Ishikawa (cell line): ENCODE measurements around the gene NDFIP2.

Experiments used
- CEBPB ChIP-seq: IDR thresholded peaks from 2 replicates; pipeline ENCODE4 v1.6.1; 2012
- CREB1 ChIP-seq: IDR thresholded peaks from 2 replicates; pipeline ENCODE4 v1.6.1; 2012; ENCODE audit warnings: low read depth
- EGR1 ChIP-seq: IDR thresholded peaks from 2 replicates; pipeline ENCODE4 v1.6.1; 2012
- EP300 ChIP-seq: IDR thresholded peaks from 2 replicates; pipeline ENCODE4 v1.6.1; 2012; ENCODE audit warnings: borderline replicate concordance
- FOXM1 ChIP-seq: IDR thresholded peaks from 2 replicates; pipeline ENCODE4 v1.6.1; 2012; ENCODE audit warnings: low read depth, borderline replicate concordance
- MAX ChIP-seq: IDR thresholded peaks from 2 replicates; pipeline ENCODE4 v1.6.1; 2012
- NFIC ChIP-seq: IDR thresholded peaks from 2 replicates; pipeline ENCODE4 v1.6.1; 2012
- RAD21 ChIP-seq: IDR thresholded peaks from 2 replicates; pipeline ENCODE4 v1.6.1; 2012; ENCODE audit warnings: low read depth
- REST ChIP-seq: IDR thresholded peaks from 2 replicates; pipeline ENCODE4 v1.6.1; 2012; ENCODE audit warnings: low read depth, mild to moderate bottlenecking
- TAF1 ChIP-seq: IDR thresholded peaks from 2 replicates; pipeline ENCODE4 v1.6.1; 2012; ENCODE audit warnings: low read depth, mild to moderate bottlenecking
- TCF12 ChIP-seq: IDR thresholded peaks from 2 replicates; pipeline ENCODE4 v1.6.1; 2012; ENCODE audit warnings: low read depth
- TEAD4 ChIP-seq: IDR thresholded peaks from 2 replicates; pipeline ENCODE4 v1.6.1; 2012
- USF1 ChIP-seq: IDR thresholded peaks from 2 replicates; pipeline ENCODE4 v1.6.1; 2012
- YY1 ChIP-seq: IDR thresholded peaks from 2 replicates; pipeline ENCODE4 v1.6.1; 2012; ENCODE audit warnings: low read depth
- ZBTB7A ChIP-seq: IDR thresholded peaks from 2 replicates; pipeline ENCODE4 v1.6.1; 2012; ENCODE audit warnings: low read depth

NDFIP2 gene, protein sequence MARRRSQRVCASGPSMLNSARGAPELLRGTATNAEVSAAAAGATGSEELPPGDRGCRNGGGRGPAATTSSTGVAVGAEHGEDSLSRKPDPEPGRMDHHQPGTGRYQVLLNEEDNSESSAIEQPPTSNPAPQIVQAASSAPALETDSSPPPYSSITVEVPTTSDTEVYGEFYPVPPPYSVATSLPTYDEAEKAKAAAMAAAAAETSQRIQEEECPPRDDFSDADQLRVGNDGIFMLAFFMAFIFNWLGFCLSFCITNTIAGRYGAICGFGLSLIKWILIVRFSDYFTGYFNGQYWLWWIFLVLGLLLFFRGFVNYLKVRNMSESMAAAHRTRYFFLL

DNA sequence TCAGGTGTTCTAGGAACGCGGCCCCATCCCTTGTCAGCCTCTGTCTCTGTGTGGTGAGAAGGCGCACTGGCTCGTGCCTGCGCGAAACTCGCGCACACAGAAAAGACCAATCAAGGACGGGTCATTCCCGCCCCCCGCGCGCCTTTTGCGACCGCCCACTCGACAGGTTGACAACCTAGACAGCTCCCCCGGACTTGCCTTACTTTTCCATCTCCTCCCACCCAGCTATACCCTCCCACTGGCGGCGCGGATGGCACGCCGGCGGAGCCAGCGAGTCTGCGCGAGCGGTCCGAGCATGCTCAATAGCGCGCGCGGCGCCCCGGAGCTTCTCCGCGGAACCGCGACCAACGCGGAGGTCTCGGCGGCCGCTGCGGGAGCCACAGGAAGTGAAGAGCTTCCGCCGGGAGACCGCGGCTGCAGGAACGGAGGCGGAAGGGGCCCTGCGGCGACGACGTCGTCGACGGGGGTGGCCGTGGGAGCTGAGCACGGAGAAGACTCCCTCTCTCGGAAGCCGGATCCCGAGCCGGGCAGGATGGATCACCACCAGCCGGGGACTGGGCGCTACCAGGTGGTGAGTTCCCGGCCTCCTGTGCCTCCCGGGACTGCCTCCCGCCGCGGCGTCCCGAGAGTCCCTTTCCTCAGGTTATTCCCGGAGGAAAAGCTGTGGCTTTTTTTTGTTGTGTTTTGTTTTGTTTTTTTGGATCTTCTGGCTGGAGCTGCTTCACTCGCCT lies at the start of gene NDFIP2:
NDFIP2 (plus strand) TSS at position 202 of the 731 bp plus-strand sequence; CDS start at position 251, 49 bp downstream.
- TF ChIP-seq REST (no peak), FOXM1 (no peak), TEAD4 (no peak), MAX (peak; percentile 62; the same call in 1 of the 2 replicates), EP300 (peak; percentile 25; the same call in 1 of the 2 replicates), ZBTB7A (peak; percentile 65; the same call in 1 of the 2 replicates), EGR1 (peak; percentile 31; the same call in 1 of the 2 replicates), NFIC (no peak), YY1 (peak; percentile 46; the same call in 1 of the 2 replicates), CEBPB (no peak), TCF12 (peak; percentile 41; the same call in 1 of the 2 replicates), RAD21 (no peak), TAF1 (peak; percentile 79), CREB1 (no peak), USF1 (no peak)

- no peak for TF ChIP-seq TEAD4
- no peak for TF ChIP-seq TAF1
- no peak for TF ChIP-seq MAX
- TF ChIP-seq ZBTB7A = no peak
These were observed 48.9 kb upstream of the NDFIP2 start for GRCh38 chr13:79432086-79432485.

- no peak for TF ChIP-seq RAD21
- no peak for TF ChIP-seq USF1
- TF ChIP-seq MAX = no peak
- TF ChIP-seq ZBTB7A = no peak
- no peak for TF ChIP-seq EGR1
- TF ChIP-seq CEBPB = no peak
- TF ChIP-seq TAF1 = no peak
These were observed 48.0 kb upstream of the NDFIP2 start for GRCh38 chr13:79432992-79433391.

GRCh38 chr13:79434556-79434955 lies 46.4 kb upstream of the NDFIP2 start:
- TF ChIP-seq CREB1 = no peak
- TF ChIP-seq MAX = no peak
- TF ChIP-seq ZBTB7A = no peak
- no peak for TF ChIP-seq TCF12
- no peak for TF ChIP-seq CEBPB
- TF ChIP-seq NFIC = no peak
- no peak for TF ChIP-seq EGR1
- TF ChIP-seq RAD21 = no peak
- TF ChIP-seq YY1 = no peak
- no peak for TF ChIP-seq FOXM1
- TF ChIP-seq TAF1 = no peak
- TF ChIP-seq EP300 = no peak
- no peak for TF ChIP-seq REST

DNA sequence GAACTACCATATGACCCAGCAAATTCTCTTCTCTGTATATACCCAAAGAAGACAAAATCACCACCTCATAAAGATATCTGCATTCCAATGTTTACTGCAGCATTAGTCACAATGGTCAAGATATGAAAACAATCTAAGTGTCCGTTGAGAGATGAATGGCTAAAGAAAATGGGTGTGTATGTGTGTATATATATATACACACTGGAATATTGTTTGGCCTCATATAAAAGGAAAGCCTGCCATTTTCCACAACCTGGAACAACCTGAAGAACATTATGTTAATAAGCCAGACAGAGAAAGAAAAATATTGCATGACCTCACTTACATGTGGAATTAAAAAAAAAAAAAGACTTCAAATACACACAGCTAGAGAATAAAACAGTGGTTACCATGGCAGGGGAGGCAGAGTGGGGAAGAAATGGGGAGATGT lies 45.4 kb upstream of the NDFIP2 start:
- TF ChIP-seq NFIC (no peak), TCF12 (no peak), EGR1 (no peak), MAX (no peak), USF1 (no peak), EP300 (no peak), TEAD4 (no peak), REST (no peak), RAD21 (no peak), YY1 (no peak), CREB1 (no peak), CEBPB (no peak), ZBTB7A (no peak), TAF1 (no peak), FOXM1 (no peak)
